Brain microvascular endothelial cell (primary cell): ENCODE measurements around the gene PRKCB.
"Not testable (repeated sequence)": the region's sequence is repeated elsewhere in the genome, so short reads cannot be mapped to it uniquely, and the experiment has no call there.

ENCODE experiments used
- DNase-seq: peaks from one replicate; pipeline ENCODE4 v3.0.0-alpha.2; 2020
- H3K27ac ChIP-seq: fragments of 250-450 bp; sonication (Bioruptor Pico); 2 replicates; pipeline ENCODE4 v1.5.1; 2020; ENCODE audit warnings: mild to moderate bottlenecking, moderate library complexity
- H3K27me3 ChIP-seq: fragments of 250-450 bp; sonication (Bioruptor Pico); replicated peaks from 2 replicates; pipeline ENCODE4 v1.5.1; 2020; ENCODE audit warnings: mild to moderate bottlenecking
- H3K36me3 ChIP-seq: fragments of 250-450 bp; sonication (Bioruptor Pico); replicated peaks from 2 replicates; pipeline ENCODE4 v1.5.1; 2020; ENCODE audit warnings: mild to moderate bottlenecking
- H3K4me3 ChIP-seq: 2 replicates; pipeline ENCODE4 v1.5.1; 2011; ENCODE audit warnings: low read depth, mild to moderate bottlenecking, control low read depth, low read length, moderate library complexity
- CTCF ChIP-seq: IDR thresholded peaks from 2 replicates; pipeline ENCODE4 v1.5.1; 2011; ENCODE audit warnings: low read depth, mild to moderate bottlenecking, moderate library complexity, low read length, control low read depth, inconsistent platforms; ENCODE audit errors: missing control alignments
- in situ Hi-C: cut with HindIII; loops from 2 replicates; pipeline ENCODE4 v1.10.0; 2017; ENCODE audit warnings: low sequenced_read_pairs, low pct_ligation_motif_present

Gene PRKCB

GRCh38 chr16:24221219-24221618 lies 385.4 kb downstream of the PRKCB start:
- no peak for DNase-seq
- Histone ChIP-seq H3K4me3 (no peak overlapping the region), H3K36me3 (no peaks in the 10 kb centered on the region), H3K27me3 (no peaks in the 10 kb centered on the region), H3K27ac (no peak overlapping the region)
- in situ Hi-C loops = no loop called here
- no peak for TF ChIP-seq CTCF

- no peak overlapping the region for H3K4me3 ChIP-seq
These were observed 392.7 kb downstream of the PRKCB start for GRCh38 chr16:24228514-24228913.

GRCh38 chr16:24232936-24233335 lies 397.2 kb downstream of the PRKCB start:
- no peak for TF ChIP-seq CTCF
- Histone ChIP-seq H3K27me3 (no peaks in the 10 kb centered on the region), H3K27ac (no peak overlapping the region), H3K4me3 (no peak overlapping the region), H3K36me3 (no peaks in the 10 kb centered on the region)
- no peak for DNase-seq
- in situ Hi-C loops = no loop called here

More at GRCh38 chr16:24228514-24228913, 392.7 kb downstream of the PRKCB start:
- TF ChIP-seq CTCF = no peak
- Histone ChIP-seq H3K27ac (no peak overlapping the region), H3K27me3 (no peaks in the 10 kb centered on the region), H3K36me3 (no peaks in the 10 kb centered on the region)
- in situ Hi-C loops = no loop called here
- no peak for DNase-seq

GRCh38 chr16:24234737-24235136 lies 399.0 kb downstream of the PRKCB start:
- in situ Hi-C loops = no loop called here

GRCh38 chr16:24235806-24236205 lies 400.0 kb downstream of the PRKCB start:
- no peaks in the 10 kb centered on the region for H3K36me3 ChIP-seq
- in situ Hi-C loops = no loop called here
- no peak for TF ChIP-seq CTCF

More at GRCh38 chr16:24234737-24235136, 399.0 kb downstream of the PRKCB start:
- Histone ChIP-seq H3K4me3 (no peak overlapping the region), H3K27ac (no peak overlapping the region), H3K36me3 (no peaks in the 10 kb centered on the region), H3K27me3 (no peaks in the 10 kb centered on the region)
- DNase-seq = no peak
- TF ChIP-seq CTCF = no peak

GRCh38 chr16:24238846-24239245 lies 403.1 kb downstream of the PRKCB start:
- in situ Hi-C loops, H3K27me3 ChIP-seq, H3K27ac ChIP-seq, H3K4me3 ChIP-seq, DNase-seq, H3K36me3 ChIP-seq: not testable (repeated sequence)

More at GRCh38 chr16:24235806-24236205, 400.0 kb downstream of the PRKCB start:
- DNase-seq = no peak
- no peak overlapping the region for H3K4me3 ChIP-seq
- H3K27ac ChIP-seq = no peak overlapping the region
- no peaks in the 10 kb centered on the region for H3K27me3 ChIP-seq
